Activated CD8-positive, alpha-beta memory T cell treated with anti-CD3 and anti-CD28 coated beads, Interleukin-2, amount 50 U/mL, for 48 hours (primary cell): ENCODE data around the gene PYGM.
"Not testable (repeated sequence)": the region's sequence is repeated elsewhere in the genome, so short reads cannot be mapped to it uniquely, and the experiment has no call there.

Source experiments
- DNase-seq: peaks from one replicate; pipeline ENCODE4 v3.0.0-alpha.2; 2020

The PYGM gene

GRCh38 chr11:64714666-64715065 lies 45.1 kb downstream of the PYGM start:
- DNase-seq, result no peak

DNA sequence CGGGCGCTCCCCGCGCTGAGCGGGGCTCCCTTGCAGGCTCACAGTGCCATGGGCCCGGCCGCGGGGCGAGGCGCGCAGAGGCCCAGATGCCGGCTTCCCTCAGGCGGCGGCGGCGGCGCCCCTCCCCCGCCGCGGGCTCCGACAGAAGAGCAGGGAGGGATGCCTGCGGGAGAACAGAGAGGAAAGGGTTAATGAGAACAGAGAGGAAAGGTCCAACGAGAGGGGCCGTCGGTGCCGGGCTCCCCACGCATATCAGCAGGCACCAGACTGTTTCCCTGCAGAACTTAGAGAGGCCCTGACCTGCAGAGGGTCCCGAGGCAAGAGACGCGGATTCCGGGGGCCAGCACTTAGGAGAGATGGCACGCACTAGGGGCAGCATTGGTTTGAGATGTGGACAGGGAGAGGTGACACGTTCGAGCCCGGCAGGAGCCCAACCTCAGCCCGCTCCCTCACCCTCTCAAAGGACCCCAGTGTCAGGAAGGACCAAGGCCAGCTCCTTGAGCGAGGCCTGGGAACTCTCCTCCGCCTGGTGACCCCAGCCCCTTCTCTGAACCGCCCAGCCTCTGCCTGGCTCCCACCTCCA lies 45.9 kb downstream of the PYGM start:
- DNase-seq, result no peak

GRCh38 chr11:64713016-64713707 lies 46.6 kb downstream of the PYGM start:
- no peak for DNase-seq

DNA sequence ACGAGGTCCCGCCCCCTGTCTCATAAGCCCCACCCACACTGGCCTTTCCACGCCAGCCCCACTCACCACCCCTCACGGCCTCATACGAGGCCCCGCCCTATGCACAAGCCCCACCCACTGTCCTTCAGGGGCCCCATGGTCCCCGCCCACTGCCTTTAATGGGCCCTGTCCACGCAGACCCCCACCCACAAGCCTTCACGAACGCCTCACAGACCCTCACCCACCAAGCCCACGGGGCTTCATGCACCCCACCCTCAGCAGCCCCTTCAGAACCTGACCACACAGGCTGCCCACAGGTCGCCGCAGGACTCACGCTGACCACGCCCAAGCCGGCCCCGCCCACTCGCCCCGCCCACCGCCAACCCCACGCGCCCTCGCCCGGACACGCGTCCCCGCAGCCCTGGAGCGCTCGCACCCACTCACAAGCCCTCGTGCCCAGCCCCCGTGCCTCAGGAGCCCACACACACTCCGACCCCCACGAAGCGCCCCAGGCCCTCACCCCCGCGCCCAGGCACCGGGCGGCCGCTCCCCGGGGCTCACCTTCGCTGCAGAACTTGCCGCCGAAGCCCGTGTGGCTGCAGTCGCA lies 47.3 kb downstream of the PYGM start:
- no peak for DNase-seq

GRCh38 chr11:64711956-64712362 lies 47.8 kb downstream of the PYGM start:
- DNase-seq, result no peak

DNA sequence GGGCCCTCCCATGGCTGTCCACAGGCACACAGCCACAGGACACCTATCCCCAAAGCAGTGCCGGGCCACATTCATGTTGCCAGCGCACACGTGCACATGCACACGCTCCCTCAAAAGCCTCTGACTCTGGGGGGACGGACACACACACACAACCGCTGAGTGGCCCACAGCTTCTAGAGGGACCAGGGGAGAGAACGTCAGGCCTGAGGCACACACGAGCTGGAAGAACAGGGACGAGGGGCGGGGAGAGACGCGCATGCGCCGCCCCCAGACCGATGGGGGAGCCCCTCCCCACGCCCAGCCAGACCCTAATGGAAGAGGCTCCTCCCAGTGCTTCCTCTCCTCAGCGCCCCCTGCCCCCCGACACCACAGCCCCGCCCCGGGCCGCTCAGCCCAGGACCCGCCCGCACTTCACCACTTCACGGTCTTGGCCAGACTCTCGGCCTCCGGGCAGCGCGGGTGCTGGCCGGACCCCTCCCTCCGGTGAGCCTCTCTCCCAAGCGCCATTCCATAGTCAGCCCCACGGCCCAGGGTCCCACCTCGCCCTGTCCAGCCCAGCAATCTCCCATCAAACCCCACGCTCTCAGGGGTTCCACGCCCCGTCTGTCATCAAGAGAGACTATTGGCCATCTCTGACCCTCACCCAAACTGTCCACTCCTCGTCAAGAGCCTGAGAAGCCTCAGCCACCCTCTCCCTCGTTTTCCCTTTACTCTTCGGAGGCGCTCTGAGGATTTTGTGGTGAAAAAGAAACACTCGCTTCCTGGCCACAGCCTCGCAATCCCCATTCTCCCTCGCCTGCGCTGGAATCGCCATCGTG lies 48.4 kb downstream of the PYGM start:
- no peak for DNase-seq

DNA sequence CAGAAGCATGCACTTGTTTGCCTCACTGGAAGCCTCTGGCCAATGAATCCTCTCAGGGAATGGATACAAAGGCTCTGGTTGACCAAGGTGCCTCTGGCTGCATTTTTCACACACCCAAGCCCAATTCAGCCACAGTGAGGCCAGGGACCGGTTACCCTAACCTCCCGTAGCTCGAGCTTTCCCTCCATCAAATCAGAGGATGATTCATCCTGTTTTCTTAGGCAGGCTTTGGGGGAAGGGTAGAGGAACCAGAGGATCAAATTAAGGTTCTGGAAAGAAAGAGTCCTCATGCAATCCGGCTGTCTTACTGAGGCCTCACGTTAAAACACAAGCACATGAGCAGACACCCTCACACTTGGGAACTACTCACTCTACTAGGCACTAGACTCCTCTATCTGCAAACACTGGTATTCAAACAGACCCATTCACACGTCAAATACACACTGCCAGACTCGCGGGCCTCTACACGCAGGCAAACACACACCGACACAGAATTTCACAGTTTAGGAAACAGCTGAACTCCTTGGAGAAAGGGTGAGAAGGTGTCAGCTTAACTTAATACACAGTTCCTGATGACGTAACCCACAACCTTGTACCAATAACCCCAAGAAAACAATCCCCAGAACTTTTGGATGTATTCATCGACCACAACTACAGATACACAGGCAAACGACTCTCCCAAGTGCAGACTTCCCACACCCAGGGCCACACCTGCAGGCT lies 49.2 kb downstream of the PYGM start:
- no peak for DNase-seq

GRCh38 chr11:64705501-64705900 lies 54.3 kb downstream of the PYGM start:
- no peak for DNase-seq

DNA sequence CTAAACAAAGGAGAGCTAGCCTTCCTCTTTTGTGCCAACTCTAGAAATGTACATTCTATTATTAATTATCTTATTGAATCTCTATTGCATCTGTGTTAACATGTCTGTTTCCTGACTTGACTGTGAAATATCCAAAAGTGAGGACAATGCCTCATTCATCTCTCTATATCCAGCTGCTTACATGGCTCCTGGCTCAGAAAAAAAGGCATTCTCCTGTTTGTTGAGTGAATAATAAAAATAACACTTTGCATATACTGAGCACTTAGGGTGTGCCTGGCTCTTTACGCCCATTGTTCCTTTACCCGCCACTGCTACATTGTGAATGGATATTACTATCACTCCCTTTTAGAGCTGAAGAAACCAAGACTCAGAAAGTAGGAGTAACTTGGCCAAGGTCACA lies 56.7 kb downstream of the PYGM start:
- DNase-seq, result no peak

DNA sequence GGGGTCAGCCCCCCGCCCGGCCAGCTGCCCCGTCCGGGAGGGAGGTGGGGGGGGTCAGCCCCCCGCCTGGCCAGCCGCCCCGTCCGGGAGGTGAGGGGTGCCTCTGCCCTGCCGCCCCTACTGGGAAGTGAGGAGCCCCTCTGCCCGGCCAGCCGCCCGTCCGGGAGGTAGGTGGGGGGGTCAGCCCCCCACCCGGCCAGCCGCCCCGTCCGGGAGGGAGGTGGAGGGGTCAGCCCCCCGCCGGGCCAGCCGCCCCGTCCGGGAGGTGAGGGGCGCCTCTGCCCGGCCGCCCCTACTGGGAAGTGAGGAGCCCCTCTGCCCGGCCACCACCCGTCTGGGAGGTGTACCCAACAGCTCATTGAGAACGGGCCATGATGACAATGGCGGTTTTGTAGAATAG lies 57.8 kb downstream of the PYGM start:
- DNase-seq, result not testable (repeated sequence)

GRCh38 chr11:64698427-64698826 lies 61.3 kb downstream of the PYGM start:
- no peak for DNase-seq

- DNase-seq, result no peak
These were observed 62.0 kb downstream of the PYGM start for GRCh38 chr11:64697663-64698375.
